HuH-7.5 (cell line): Measurements from ENCODE around the gene C4orf54.

Experiments
- DNase-seq: peaks from one replicate; pipeline ENCODE4 v3.0.0; 2011; ENCODE audit warnings: low spot score

C4orf54 gene

DNA sequence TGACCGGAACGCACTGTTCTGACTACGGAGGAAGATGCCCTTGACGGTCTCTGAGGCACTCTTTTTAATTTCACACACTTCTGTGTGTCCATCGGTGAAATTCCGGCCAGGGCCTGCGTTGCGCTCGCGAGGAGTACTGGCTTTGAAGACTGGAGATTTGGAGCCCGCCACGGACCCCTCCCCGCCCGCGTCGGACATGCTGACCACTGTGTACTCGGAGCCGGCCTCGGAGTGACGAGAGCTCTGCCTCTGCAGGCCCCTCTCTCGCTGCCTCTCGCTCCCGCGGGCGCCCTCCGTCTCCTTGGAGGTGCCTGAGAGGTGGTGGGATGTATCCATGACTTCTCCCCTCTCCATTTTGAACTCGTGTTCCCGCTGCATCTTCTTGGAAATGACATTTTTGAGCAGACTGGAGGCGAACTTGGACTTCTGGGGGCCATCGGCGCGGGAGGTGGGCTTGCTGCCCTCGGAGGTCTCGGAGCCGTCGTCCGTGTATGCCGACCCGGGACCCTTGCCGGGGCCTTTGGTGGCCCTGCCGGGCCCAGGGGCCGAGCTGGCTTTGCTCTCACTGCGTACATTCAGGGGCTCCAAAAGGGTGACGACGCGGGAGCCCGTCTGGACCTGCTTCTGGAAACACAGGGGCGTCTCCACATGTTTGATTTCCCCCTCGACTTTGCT is 5.7 kb downstream of the C4orf54 start:
- DNase-seq, result no peak

DNA sequence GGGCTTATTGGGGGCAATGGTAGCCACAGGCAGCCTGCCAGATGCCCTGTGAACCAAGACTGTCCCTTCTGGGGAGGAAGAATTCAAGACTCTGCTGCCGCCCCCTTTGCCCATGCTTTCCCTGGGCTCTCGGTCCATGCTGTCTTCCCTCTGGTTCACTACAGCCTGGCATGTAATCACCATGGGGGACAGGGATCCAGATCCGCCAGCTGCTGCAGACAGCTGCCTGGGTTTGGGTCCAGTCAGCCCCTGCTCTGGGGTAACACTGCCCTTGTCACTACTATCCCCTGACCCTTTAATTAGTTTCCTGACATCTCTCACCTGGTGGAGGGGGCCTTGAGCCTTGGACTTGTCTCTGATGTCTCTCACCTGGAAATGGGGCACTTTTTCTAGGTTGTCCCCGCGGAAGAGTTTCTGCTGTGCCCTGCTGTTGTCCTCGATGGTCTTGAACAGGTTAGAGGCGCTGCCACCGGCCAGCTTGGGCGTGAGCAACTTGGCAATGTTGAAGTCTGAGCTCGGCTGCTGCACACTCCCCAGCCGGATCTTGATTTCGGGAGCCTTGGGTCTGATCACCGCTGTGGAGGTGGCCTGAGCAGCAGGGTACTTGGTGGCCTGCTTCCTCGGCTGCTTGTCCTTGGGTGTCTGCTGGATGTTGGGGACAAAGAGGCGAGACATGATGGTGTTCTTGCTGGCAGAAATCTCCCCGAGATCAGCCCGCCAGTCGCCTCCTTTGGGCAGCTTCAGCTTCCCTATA is 6.4 kb downstream of the C4orf54 start:
- DNase-seq, result no peak

DNA sequence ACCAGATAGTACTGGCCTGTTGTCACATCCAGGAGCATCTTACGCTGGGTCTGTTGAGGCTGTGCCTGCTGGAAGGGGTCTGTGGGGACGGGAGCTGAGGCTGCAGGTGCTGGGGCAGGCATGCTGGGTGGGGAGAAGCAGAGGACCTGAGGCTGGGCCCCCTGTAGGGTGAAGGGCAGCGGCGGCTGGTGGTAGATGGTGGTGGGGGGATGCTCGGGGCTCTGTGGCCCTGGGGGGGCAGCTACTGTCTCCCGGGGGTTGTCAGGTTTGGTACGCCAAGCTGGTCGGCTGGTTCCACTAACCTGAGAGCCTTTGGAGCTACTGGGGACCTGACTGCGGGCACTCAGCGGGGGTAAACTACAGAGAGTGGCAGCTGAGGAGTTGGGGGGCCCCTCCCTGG is 7.8 kb downstream of the C4orf54 start:
- no peak for DNase-seq

DNA sequence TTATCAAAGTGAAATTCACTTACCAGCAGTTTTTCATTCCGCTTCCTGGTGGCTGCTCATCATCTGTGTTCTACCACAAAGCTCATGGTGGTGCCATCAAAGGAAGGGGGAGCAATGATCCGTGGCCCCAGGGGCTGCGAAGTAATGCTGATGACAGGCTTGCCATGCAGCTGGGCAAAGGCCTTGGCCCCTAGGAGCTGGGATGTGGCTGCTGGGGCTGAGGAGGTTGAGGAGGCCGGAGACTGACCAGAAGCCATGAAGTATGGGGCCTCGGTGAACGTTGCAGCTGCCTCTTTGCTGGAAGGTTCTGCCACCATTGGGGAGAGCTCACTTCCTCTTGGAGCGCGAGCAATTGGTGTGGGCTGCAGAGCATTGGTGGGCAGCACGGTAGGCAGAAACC is 8.4 kb downstream of the C4orf54 start:
- no peak for DNase-seq

DNA sequence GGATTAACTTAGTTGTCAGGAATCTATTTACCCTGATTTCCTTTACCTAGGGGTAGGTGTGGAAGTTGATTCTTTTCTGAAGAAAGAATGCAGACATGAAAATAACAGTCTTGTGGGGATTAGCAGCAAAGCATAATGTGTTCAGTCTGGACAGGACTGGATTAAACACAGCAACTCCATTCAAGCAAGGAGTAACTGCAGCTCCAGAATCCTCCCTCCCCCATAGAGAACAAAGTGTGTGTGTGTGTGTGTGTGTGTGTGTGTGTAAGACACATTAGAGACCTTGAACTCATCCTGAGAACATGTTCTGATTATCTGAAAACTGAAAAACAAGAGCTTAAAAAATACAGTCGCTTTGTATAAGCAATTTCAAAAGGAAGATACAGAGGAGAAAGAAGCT is 9.3 kb downstream of the C4orf54 start:
- DNase-seq, result no peak

DNA sequence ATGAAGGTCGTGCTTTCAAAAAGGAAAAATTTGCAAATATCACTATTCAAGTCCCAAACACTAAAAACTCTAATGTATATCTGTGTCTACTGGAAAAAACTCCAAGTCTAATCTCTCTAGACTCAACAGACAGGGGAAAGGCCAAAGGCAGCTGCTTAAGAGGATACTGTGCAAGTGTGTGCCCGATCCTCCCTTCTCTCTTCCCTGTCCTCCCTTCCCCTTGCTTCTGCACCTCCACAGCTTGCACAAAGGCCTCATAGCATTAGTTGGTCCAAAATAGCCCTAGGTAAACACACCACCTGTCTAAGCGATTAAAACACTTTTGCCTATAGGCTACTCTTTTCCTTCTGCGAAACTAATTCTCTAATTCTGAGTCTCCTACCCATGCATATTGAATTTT is 10.6 kb downstream of the C4orf54 start:
- no peak for DNase-seq

DNA sequence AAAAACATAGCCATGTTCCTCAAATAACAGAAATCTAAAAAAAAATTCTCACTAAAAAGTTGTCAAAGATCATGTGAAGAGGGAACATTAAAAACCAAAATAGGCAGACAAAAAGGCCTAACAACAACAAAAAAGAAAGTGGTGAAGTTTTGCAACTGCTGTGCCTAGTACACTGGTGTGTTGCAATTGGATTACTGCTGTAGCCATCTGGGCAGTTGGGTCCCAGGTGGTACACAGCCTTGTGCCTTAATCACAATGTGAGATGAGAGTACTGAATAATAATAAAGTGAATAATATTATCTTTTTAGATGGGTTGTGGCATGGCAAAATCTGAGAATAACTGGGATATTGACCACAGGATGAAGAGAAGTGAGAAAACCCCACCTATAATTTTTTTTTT is 12.0 kb downstream of the C4orf54 start:
- DNase-seq, result no peak

DNA sequence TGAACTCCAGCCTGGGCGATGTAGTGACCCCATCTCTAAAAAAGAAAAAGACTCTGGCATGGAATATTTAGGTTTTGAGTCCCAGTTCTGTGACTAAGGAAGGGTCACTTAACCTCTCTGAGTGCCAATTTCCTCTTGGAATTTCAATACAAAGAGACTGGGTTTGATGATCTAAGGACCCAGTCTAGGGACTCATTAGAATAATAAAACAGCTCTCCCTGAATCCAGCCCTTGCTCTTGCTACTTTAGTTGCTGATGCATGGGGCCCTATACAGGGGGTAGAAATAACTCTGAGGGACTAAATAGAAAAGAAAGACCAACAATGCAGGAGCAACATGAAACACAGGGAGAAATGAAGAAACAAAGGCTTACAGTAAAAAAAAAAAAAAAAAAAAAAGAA is 12.6 kb downstream of the C4orf54 start:
- DNase-seq, result no peak

DNA sequence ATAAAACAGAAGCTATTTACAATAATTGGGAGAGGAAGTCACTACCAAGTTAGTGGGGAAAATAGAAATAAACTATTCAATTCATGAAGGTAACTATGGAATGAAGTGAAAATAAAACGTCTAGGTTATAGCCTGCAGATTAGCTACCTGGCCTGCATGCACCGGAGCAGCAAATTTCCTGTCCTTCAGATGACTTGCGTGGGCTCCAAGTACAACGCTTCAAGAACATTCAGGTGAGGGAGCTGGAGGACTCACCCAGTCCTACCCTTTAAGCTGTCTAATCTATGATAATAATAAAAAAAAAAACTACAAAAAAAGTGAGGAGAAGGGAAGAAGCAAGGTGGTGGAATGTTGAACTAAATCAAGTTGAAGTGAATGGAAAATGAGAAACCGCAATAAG is 13.2 kb downstream of the C4orf54 start:
- DNase-seq, result no peak

DNA sequence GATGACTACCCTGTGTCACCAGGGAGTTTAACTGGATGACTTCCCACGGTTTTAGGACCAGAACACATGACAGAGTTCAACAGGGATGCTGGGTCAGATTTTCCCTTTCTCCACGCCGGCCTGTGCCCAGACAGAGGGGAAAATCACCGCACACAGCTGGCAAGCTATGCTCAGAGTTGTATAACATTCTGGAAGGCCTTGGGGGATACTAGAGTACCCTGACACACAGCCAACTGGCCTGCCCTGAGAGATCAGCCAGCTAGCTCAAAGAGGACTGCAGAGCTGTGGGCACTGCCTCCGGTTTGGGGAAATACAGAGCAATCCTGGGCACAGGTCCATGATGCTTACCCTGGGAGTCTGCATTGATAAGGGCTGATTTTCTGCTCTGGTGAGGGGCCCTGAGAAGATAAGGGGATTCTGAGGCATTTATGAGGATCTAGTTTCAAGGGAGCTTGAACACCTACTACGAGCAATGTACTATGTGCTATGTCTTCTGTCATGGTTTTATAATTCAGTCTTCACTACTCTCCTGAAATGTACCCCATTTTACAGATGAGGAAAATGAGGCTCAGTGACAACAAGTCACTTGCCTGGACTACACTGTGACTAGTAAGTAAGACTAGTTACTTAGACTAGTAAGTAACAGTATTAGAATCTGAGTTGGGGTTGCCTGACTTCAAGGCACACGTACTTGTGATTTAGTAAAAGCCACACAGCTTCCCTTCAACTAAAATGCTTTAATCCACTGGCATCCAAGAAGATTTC is 14.7 kb downstream of the C4orf54 start:
- DNase-seq, result no peak

DNA sequence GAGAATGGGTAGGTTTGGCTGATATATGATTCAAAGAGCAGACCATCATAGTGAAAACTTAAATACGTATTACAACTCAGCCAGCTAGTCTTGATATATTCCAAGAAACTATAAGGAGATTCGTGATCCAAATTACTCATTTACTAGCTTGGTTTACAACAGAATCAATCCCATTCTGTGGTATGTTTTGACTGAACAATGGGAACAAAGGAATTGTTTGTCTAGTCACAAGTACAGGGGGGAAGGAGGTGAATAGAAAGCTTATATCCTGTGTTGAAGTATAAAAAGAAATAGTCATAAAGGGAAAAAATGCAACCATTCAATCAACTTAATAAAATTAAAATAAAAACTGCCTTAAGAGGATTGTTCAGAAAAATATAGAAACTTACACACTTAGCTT is 17.0 kb downstream of the C4orf54 start:
- DNase-seq, result no peak

DNA sequence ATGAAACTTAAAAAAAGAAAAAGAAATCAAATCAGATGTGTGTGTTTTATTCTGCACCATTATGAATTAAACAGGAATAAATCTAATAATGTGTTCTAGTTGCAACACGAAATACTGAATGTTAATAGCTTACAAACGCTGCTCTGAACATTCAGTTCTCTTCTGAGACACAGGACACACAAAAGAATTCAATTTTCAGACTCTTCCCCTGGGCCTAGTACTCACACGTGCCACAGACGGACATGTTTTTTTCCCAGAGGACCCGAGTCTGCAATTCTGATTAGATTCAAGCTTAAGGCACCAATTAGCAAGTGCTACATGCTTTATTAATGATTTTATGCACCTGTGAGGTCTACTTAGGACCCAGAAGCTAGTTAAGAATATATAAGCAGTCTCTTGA is 20.5 kb downstream of the C4orf54 start:
- DNase-seq, result no peak

DNA sequence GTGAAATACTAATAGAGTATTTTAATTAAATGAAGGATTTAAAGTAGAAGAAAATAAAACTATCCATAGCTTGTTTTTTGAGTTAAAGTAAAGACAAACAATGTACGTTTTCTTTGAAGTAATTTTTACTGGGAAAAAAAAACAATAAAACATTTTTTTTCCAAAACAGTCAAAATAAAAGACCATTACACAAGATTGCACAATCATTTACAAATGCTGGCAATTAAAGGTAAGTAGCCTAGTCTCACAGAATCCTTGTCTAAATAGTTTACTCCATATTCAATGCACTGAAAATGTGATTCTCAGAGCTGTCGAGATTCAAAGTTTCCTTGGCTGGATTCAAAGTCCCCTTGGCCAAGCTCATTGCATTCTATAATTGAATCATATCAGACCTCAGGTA is 21.2 kb downstream of the C4orf54 start:
- DNase-seq, result no peak

DNA sequence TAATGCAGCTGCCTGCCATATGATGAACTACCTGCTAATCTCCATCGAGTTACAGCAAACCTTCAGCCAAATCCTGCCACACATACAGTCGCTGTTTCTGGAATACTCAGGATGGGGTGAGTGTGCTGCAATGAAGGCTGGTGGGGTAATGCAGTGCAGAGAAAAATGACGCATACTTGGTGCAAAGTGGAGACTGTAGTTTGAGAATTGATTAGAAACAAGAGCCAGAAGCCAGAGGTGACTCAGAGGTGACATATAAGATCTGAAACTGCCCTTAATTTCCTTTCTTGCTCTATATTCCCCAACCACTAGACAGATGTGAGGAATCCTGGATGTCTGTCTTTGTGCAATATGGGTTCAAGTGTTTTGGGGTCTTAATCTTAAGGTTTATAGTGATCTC is 22.0 kb downstream of the C4orf54 start:
- no peak for DNase-seq

DNA sequence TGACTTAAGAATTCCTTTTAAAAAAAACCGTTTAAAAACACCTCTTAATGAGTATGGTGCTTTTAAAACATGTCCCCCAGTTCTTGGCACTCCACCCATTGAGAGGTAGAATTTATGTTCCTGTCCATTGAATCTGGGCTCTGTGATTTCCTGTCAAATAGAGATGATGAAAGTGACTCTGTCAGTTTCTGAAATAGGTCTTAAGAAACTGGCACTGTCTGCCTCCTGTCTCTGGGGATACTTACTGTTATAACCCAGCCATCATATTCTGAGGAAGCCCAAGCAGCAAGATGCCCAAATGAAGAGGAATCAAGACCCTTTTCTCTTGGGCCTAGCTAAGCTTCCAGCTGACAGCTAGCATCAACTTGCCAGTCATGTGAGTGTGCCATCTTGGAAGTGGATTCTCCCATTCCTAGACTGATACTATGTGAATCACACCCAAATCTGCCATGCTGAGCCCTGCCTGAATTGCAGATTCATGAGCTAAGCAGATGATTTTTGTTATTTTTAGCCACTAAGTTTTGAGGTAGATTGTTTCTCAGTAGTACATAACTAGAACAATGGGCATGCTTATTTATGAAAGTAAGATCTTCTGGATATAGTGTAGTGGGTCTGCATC is 22.8 kb downstream of the C4orf54 start:
- DNase-seq, result no peak

DNA sequence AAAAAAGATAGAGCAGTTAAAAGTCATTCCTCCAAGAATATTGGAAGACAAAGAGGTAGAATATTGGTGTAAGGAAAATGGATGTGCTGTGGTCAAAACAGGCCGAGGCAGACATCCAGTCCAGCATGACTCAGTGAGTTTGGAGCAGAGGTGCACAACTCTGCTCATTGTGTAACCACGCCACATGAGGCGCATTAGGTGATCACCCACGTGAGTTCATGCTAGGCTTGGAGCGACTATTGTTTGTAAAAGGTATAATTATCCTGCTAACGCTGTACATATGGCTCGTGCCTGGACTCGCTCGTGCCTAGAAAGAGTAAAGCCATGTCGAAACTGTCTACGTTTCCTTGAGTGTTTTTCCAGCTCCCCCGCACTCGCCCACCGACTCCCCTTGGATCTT is 23.9 kb downstream of the C4orf54 start:
- DNase-seq, result no peak

DNA sequence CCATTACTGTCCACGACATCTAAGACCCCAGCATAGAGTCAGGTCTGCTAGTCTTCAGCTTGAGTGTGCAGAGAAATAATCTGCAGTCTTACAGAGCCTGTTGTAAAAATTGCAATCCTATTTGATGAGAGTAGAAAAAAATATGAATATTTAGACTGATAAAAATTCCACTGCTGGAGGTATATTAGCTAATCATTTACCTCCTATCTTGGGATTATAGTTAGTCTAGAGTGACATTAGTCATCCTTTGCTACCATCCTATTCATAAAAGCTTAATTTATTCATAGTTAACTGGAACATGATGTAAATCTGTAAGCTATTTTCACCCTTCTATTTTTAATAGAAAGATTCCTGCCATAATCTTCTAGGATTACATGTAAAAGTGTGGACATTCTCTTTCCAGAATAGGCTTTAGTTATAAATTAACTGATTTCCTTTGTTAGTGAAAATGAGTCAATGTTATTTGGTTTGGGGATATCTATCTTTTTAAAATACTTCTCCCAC is 26.7 kb downstream of the C4orf54 start:
- DNase-seq, result no peak

DNA sequence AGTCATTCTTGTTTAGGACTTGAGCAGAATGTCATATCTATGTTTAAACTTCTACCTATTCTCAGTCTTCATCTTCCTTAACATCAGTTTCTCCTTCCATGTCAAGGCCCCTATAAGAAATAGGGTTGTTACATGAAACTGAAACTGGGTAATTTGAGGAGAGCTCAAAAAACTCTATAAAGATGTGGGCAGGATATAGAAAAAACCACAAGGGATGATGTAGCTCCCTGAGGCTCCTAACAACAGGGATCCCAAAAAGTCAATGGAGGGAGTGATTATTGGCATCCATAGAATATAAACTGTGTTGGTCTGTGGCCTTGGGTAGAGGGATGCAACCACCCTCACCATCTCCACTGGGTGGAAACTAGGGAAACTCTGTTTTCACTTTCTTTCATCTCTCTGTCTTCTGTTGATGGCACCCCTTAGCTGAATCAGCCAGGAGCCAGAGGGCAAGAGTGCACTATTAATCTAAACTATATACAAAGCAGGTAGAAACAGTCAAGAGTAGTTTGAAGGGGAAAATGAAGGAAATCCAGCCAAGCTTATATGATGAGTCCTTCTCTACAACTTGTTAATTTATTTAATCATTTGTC is 27.6 kb downstream of the C4orf54 start:
- no peak for DNase-seq

DNA sequence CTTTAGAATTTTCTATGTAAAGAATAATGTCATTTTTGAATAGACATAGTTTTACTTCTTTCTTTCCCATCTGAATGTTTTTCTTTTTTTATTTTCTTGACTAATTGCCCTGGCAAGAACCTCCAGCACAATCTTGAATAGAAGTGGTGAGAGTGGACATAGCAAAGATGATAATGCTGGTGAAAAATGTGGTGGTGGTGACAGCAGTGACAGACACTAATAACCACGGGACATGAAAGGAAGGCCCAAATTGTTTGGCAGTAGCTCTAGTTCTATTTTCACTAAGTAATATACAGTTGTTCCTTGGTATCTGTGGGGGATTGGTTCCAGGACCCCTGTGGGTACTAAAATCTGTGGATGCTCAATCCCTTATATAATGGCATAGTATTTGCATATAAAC is 29.6 kb downstream of the C4orf54 start:
- no peak for DNase-seq

DNA sequence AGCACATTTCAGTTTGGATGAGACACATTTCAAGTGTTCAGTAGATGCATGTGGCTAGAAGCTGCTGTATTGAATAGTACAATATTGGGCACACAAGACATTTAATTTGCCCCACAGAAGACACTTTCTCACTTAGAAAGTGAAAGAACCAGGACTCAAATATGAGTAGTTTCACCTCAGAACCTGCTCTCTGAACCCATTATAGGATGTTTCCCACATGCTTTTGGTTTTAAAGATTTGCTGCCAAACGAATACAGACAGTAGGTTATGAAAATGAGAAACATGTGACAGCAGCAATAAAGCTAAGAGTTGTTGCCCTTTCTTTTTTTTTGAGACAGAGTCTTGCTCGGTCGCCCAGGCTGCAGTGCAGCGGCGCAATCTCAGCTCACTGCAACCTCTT is 32.3 kb downstream of the C4orf54 start:
- no peak for DNase-seq

DNA sequence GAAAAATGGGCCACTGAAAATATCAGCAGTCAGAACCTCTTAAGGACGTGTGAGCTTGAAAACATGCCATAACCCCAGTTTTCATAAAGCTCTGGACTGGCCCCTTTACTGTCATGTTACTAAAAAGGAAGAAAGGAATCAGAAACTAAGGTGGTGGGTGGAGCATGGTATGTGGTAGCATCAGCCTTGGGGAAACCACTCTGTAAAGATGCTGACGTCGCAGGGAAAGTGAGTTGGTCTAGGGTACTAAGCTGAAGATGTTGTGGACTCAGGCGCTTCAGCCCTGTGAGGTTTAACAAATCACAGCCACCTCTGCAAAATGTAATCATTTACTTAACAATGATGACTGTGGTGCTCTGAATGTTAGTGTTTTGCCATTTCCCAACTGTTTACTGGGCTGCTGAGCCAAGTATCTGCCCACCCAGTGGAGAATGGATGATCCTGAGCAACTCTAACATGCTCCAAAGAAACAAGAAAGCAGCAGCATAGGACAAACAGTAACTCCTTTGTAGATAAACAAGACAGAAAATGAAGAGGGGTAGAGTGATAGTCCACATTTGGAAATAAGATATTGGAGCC is 33.4 kb downstream of the C4orf54 start:
- no peak for DNase-seq

DNA sequence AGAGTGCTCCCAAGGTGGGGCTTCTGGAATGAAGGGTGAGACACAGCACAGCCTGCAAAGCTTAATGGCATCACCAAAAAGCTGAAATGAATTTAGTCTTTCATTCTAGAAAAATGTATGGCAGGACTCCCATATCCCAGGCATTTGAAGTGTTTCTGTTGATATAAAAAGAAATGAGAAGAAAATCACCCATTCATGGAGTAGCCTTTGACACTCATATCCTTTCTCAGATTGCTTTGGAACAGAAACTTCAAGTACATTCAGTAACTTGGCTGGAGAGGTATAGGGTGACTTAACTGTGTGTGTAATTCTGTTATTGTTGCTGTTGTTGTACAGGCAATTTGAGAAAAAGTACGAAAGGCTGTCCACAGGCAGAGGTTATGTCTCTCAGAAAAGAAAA is 35.3 kb downstream of the C4orf54 start:
- no peak for DNase-seq
